Sigmoid colon (tissue), 4 donors: ENCODE data around the gene DOCK1.

Experiments
- CTCF ChIP-seq, 4 experiments: fragments of 450-650 bp in 3 of 4; fragments of 200-600 bp in 1 of 4; IDR thresholded peaks; one replicate each; pipeline ENCODE4 v1.5.1; 2016 to 2019; ENCODE audit warnings: antibody characterized with exemption in 4 of 4, mild to moderate bottlenecking in 3 of 4, moderate library complexity in 2 of 4
- EP300 ChIP-seq, 4 donors: sonication (generic); formaldehyde crosslinking; IDR thresholded peaks; one replicate each; pipeline ENCODE4 v1.6.1; 2017; ENCODE audit warnings: antibody characterized with exemption in 4 of 4
- POLR2AphosphoS5 ChIP-seq, 4 donors: sonication (generic); formaldehyde crosslinking; IDR thresholded peaks; one replicate each; pipeline ENCODE4 v1.6.1; 2017; ENCODE audit warnings: antibody characterized with exemption in 4 of 4

GRCh38 chr10:126946746-126947145 is 41.5 kb downstream of the DOCK1 start:
- no peak for TF ChIP-seq POLR2AphosphoS5 (IDR thresholded peaks at IDR 0.05)
- no peak for TF ChIP-seq CTCF (IDR thresholded peaks at IDR 0.05)
- TF ChIP-seq EP300 (IDR thresholded peaks at IDR 0.05), result no peak
